ENCODE data around the gene TRIOBP. TPM values are rescaled to one million over a fixed set of nuclear protein-coding genes. Genes with fewer than 3 reads are reported as not detected.

The TRIOBP gene
- total and polyA plus RNA-seq, 2 of the 13 experiments (the other 11 are each of a cell fraction or from before 2014, with no cell fraction given): 6.1 to 15.4 TPM

DNA sequence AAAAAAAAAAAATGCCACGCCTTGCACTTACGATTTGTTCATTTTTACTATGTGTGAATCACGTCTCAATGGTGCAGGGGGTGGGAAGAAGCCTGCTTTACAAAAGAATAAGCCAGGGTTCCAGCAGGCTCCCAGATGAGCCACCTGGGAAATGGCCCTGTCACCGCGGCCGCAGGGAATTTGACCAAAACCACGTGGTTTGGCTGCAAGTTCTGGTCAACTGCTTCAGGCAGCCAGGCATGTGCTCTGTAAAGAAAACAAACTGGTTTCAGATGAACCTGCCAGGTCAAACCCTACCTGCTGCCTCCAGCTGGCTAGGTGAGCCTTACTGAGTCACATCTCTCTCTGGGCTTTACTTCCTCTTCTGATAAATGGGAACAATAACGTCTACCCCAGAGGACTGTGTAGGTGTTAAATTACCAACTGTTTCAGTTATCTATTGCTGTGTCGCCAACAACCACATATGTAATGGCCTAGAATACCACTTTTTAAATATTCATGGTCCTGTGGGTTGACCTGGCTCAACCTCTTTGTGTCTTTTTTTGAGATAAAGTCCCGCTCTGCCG lies 80.4 kb downstream of the TRIOBP start (continued):
- TF ChIP-seq ZNF354B (CRISPR knock-in tag; IDR thresholded peaks at IDR 0.05) (no peak), MXD4 (CRISPR knock-in tag; IDR thresholded peaks at IDR 0.05) (peak; percentile 70; the same call in 1 of the 2 replicates), ZNF510 (CRISPR knock-in tag; IDR thresholded peaks at IDR 0.05; ENCODE audit: low read depth) (no peak), MTF1 (CRISPR knock-in tag; IDR thresholded peaks at IDR 0.05) (no peak), ZNF737 (CRISPR knock-in tag; IDR thresholded peaks at IDR 0.05; ENCODE audit: borderline replicate concordance) (no peak), TRIM24 (CRISPR knock-in tag; IDR thresholded peaks at IDR 0.05) (no peak), WIZ (CRISPR knock-in tag; IDR thresholded peaks at IDR 0.05) (no peak), TMF1 (CRISPR knock-in tag; IDR thresholded peaks at IDR 0.05; ENCODE audit: low read depth) (no peak), HOXA7 (CRISPR knock-in tag; IDR thresholded peaks at IDR 0.05) (no peak), ZNF143 (CRISPR knock-in tag; IDR thresholded peaks at IDR 0.05) (no peak), ZNF446 (CRISPR knock-in tag; IDR thresholded peaks at IDR 0.05) (no peak), ZNF484 (CRISPR knock-in tag; IDR thresholded peaks at IDR 0.05; ENCODE audit: borderline replicate concordance, low read depth) (no peak), PREB (CRISPR knock-in tag; IDR thresholded peaks at IDR 0.05) (no peak), SMAD1 (CRISPR knock-in tag; IDR thresholded peaks at IDR 0.05; ENCODE audit: borderline replicate concordance, low read depth) (no peak), ZNF414 (CRISPR knock-in tag; IDR thresholded peaks at IDR 0.05) (no peak), NAIF1 (CRISPR knock-in tag; IDR thresholded peaks at IDR 0.05; ENCODE audit: borderline replicate concordance) (no peak), NFKB2 (CRISPR knock-in tag; IDR thresholded peaks at IDR 0.05; ENCODE audit: borderline replicate concordance) (0 out of 2 replicates have a peak, but pooled peaks have one; percentile 32), E2F5 (CRISPR knock-in tag; conservative IDR thresholded peaks at IDR 0.05) (no peak), ZNF766 (CRISPR knock-in tag; IDR thresholded peaks at IDR 0.05; ENCODE audit: borderline replicate concordance) (no peak), ZNF772 (CRISPR knock-in tag; IDR thresholded peaks at IDR 0.05) (no peak), ZBTB3 (CRISPR knock-in tag; IDR thresholded peaks at IDR 0.05; ENCODE audit: borderline replicate concordance, low read depth) (no peak)
- TF ChIP-seq, protein P1, sequence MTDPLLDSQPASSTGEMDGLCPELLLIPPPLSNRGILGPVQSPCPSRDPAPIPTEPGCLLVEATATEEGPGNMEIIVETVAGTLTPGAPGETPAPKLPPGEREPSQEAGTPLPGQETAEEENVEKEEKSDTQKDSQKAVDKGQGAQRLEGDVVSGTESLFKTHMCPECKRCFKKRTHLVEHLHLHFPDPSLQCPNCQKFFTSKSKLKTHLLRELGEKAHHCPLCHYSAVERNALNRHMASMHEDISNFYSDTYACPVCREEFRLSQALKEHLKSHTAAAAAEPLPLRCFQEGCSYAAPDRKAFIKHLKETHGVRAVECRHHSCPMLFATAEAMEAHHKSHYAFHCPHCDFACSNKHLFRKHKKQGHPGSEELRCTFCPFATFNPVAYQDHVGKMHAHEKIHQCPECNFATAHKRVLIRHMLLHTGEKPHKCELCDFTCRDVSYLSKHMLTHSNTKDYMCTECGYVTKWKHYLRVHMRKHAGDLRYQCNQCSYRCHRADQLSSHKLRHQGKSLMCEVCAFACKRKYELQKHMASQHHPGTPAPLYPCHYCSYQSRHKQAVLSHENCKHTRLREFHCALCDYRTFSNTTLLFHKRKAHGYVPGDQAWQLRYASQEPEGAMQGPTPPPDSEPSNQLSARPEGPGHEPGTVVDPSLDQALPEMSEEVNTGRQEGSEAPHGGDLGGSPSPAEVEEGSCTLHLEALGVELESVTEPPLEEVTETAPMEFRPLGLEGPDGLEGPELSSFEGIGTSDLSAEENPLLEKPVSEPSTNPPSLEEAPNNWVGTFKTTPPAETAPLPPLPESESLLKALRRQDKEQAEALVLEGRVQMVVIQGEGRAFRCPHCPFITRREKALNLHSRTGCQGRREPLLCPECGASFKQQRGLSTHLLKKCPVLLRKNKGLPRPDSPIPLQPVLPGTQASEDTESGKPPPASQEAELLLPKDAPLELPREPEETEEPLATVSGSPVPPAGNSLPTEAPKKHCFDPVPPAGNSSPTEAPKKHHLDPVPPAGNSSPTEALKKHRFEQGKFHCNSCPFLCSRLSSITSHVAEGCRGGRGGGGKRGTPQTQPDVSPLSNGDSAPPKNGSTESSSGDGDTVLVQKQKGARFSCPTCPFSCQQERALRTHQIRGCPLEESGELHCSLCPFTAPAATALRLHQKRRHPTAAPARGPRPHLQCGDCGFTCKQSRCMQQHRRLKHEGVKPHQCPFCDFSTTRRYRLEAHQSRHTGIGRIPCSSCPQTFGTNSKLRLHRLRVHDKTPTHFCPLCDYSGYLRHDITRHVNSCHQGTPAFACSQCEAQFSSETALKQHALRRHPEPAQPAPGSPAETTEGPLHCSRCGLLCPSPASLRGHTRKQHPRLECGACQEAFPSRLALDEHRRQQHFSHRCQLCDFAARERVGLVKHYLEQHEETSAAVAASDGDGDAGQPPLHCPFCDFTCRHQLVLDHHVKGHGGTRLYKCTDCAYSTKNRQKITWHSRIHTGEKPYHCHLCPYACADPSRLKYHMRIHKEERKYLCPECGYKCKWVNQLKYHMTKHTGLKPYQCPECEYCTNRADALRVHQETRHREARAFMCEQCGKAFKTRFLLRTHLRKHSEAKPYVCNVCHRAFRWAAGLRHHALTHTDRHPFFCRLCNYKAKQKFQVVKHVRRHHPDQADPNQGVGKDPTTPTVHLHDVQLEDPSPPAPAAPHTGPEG (CRISPR knock-in tag; IDR thresholded peaks at IDR 0.05): peak; percentile 31; the same call in 1 of the 2 replicates
